HepG2 (cell line): ENCODE data around the gene MADD. TPM values are rescaled to one million over a fixed set of nuclear protein-coding genes. Genes with fewer than 3 reads are reported as not detected.

Source experiments
- HNRNPH1 ChIP-seq: fragments of 200-400 bp; formaldehyde crosslinking; optimal IDR thresholded peaks from 2 replicates; pipeline ENCODE3; 2017; ENCODE audit warnings: mild to moderate bottlenecking, low read depth, low read length
- HNRNPLL ChIP-seq: fragments of 200-400 bp; formaldehyde crosslinking; IDR thresholded peaks from 2 replicates; pipeline ENCODE4 v1.6.1; 2017; ENCODE audit warnings: mild to moderate bottlenecking, low read depth, low read length; ENCODE audit not compliant: poor library complexity, severe bottlenecking
- NCOA2 ChIP-seq: sonication (generic); formaldehyde crosslinking; IDR thresholded peaks from 2 replicates; pipeline ENCODE4 v1.8.0; 2022; ENCODE audit warnings: inconsistent platforms
- NFKB2 ChIP-seq: sonication (generic); formaldehyde crosslinking; IDR thresholded peaks from 2 replicates; pipeline ENCODE4 v1.4.0; 2020; ENCODE audit warnings: missing genetic modification reagents, borderline replicate concordance
- NFRKB ChIP-seq: fragments of 450-650 bp; IDR thresholded peaks from 2 replicates; pipeline ENCODE4 v1.6.1; 2017
- PHF5A ChIP-seq: IDR thresholded peaks from one replicate; pipeline ENCODE4 v1.6.1; 2018; ENCODE audit warnings: low read depth, missing genetic modification reagents; ENCODE audit not compliant: unreplicated experiment
- SOX5 ChIP-seq: IDR thresholded peaks from 2 replicates; pipeline ENCODE4 v1.6.1; 2016; ENCODE audit warnings: borderline replicate concordance
- SOX6 ChIP-seq, 2 experiments: fragments of 450-650 bp in 1 of 2; sonication (generic) in 1 of 2; formaldehyde crosslinking in 1 of 2; IDR thresholded peaks; 2 replicates each; pipeline versions ENCODE4 v1.4.0 to v1.6.1; 2017 to 2020; ENCODE audit warnings: antibody characterized with exemption in 1 of 2, mild to moderate bottlenecking in 1 of 2, missing genetic modification reagents in 1 of 2
- YEATS4 ChIP-seq: sonication (generic); formaldehyde crosslinking; IDR thresholded peaks from 2 replicates; pipeline ENCODE4 v1.4.0; 2020; ENCODE audit warnings: missing genetic modification reagents, borderline replicate concordance
- ZFP36L1 ChIP-seq: sonication (generic); formaldehyde crosslinking; IDR thresholded peaks from 2 replicates; pipeline ENCODE4 v1.8.0; 2022; ENCODE audit warnings: mild to moderate bottlenecking, missing genetic modification reagents, moderate library complexity
- ZNF841 ChIP-seq: sonication (generic); formaldehyde crosslinking; IDR thresholded peaks from 2 replicates; pipeline ENCODE4 v1.8.1; 2023; ENCODE audit warnings: missing genetic modification reagents, borderline replicate concordance
- polyA plus RNA-seq, 8 experiments: library from polyadenylated mRNA; depleted of rRNA in 3 of 8; stranded (reverse) in 7 of 8; unstranded in 1 of 8; fragments of >200 nt; fragmentation: Illumina TruSeq in 4 of 8; extraction: Trizol in 4 of 8; gene quantifications; 2 replicates each; pipeline versions ENCODE4 v1.2.1 to v1.2.3, GENCODE V29; 2011 to 2016; ENCODE audit warnings: low read depth in 4 of 8, missing spikeins in 1 of 8, mixed read lengths in 1 of 8; ENCODE audit not compliant: insufficient read depth in 1 of 8
- total RNA-seq, 5 experiments: library from RNA; depleted of rRNA; stranded (reverse); fragments of >200 nt; fragmentation: Illumina TruSeq; extraction: Trizol; gene quantifications; 2 replicates each; pipeline ENCODE4 v1.2.3, GENCODE V29; 2016; ENCODE audit warnings: low read depth in 1 of 5
- TF ChIP-seq, protein P1 (sequence below): sonication (generic); formaldehyde crosslinking; IDR thresholded peaks from 2 replicates; pipeline ENCODE4 v1.4.0; 2020; ENCODE audit warnings: mild to moderate bottlenecking, low read depth, missing genetic modification reagents
- TF ChIP-seq, protein P2 (sequence below): sonication (generic); formaldehyde crosslinking; IDR thresholded peaks from 2 replicates; pipeline ENCODE4 v1.8.0; 2022; ENCODE audit warnings: mild to moderate bottlenecking, missing genetic modification reagents, moderate library complexity
- TF ChIP-seq, protein P3 (sequence below): sonication (generic); formaldehyde crosslinking; IDR thresholded peaks from 2 replicates; pipeline ENCODE4 v1.4.0; 2020; ENCODE audit warnings: mild to moderate bottlenecking, missing genetic modification reagents
- TF ChIP-seq, protein P4 (sequence below): sonication (generic); formaldehyde crosslinking; conservative IDR thresholded peaks from 2 replicates; pipeline ENCODE4 v1.4.0; 2020; ENCODE audit warnings: missing genetic modification reagents
- TF ChIP-seq, protein P5 (sequence below): sonication (generic); formaldehyde crosslinking; conservative IDR thresholded peaks from 2 replicates; pipeline ENCODE4 v1.4.0; 2020; ENCODE audit warnings: missing genetic modification reagents
- TF ChIP-seq, protein P6 (sequence below): sonication (generic); formaldehyde crosslinking; IDR thresholded peaks from 2 replicates; pipeline ENCODE4 v1.5.1; 2020; ENCODE audit warnings: missing genetic modification reagents, mild to moderate bottlenecking, borderline replicate concordance

Gene MADD
- total and polyA plus RNA-seq, 2 of the 13 experiments (the other 11 are each of a cell fraction or from before 2014, with no cell fraction given), result 18.0 to 29.2 TPM

DNA sequence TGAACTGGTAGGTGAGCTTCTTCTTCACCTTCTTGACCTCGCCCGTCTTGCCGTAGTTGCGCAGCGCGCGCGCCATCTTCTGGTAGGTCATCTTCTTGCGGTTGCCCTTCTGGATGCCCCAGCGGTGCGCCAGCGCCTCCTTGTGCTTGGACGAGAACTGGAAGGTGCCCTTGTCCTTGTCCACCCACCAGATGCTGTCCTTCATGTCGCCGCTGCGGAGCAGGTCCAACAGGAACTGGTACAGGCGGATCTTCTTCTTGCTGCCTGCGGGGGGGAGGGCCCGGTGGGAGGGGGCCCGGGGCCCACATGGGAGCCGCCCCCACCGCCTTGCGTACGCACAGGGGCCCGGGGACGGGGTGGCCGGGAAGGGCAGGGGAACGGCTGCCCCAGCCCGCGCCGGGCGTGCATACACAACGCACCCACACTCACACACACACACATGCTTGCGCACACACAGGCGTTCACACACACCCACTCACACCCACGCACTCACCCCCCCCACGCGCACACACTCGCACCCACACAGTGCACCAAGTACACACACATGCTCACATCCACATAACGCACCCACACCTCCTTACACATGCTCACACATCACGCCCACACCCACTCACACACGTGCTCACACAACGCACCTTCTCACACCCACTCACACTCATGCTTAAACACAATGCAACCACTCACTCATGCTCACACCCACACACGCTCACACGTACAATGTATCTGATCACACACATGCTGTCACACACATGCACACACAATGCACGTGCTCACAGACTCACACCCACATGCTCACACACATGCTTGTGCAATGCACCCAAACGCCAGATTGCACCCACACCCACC is 85.6 kb downstream of the MADD start (continued):
- no peak for TF ChIP-seq SOX6 (IDR thresholded peaks at IDR 0.05)
- peak; percentile 25; the same call in 1 of the 2 replicates for TF ChIP-seq SOX6 (CRISPR knock-in tag; IDR thresholded peaks at IDR 0.05)
- TF ChIP-seq, protein P1, sequence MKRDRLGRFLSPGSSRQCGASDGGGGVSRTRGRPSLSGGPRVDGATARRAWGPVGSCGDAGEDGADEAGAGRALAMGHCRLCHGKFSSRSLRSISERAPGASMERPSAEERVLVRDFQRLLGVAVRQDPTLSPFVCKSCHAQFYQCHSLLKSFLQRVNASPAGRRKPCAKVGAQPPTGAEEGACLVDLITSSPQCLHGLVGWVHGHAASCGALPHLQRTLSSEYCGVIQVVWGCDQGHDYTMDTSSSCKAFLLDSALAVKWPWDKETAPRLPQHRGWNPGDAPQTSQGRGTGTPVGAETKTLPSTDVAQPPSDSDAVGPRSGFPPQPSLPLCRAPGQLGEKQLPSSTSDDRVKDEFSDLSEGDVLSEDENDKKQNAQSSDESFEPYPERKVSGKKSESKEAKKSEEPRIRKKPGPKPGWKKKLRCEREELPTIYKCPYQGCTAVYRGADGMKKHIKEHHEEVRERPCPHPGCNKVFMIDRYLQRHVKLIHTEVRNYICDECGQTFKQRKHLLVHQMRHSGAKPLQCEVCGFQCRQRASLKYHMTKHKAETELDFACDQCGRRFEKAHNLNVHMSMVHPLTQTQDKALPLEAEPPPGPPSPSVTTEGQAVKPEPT, result no peak
- TF ChIP-seq PHF5A (CRISPR knock-in tag), result peak; percentile 76
- TF ChIP-seq YEATS4 (CRISPR knock-in tag), result no peak
- TF ChIP-seq HNRNPH1, result no peak
- TF ChIP-seq HNRNPLL, result peak; percentile 73
- TF ChIP-seq, protein P2, sequence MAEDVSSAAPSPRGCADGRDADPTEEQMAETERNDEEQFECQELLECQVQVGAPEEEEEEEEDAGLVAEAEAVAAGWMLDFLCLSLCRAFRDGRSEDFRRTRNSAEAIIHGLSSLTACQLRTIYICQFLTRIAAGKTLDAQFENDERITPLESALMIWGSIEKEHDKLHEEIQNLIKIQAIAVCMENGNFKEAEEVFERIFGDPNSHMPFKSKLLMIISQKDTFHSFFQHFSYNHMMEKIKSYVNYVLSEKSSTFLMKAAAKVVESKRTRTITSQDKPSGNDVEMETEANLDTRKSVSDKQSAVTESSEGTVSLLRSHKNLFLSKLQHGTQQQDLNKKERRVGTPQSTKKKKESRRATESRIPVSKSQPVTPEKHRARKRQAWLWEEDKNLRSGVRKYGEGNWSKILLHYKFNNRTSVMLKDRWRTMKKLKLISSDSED (CRISPR knock-in tag), result no peak
- TF ChIP-seq, protein P3, sequence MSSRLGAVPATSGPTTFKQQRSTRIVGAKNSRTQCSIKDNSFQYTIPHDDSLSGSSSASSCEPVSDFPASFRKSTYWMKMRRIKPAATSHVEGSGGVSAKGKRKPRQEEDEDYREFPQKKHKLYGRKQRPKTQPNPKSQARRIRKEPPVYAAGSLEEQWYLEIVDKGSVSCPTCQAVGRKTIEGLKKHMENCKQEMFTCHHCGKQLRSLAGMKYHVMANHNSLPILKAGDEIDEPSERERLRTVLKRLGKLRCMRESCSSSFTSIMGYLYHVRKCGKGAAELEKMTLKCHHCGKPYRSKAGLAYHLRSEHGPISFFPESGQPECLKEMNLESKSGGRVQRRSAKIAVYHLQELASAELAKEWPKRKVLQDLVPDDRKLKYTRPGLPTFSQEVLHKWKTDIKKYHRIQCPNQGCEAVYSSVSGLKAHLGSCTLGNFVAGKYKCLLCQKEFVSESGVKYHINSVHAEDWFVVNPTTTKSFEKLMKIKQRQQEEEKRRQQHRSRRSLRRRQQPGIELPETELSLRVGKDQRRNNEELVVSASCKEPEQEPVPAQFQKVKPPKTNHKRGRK (CRISPR knock-in tag), result no peak
- TF ChIP-seq NFRKB, result no peak
- no peak for TF ChIP-seq SOX5 (CRISPR knock-in tag)
- TF ChIP-seq, protein P4, sequence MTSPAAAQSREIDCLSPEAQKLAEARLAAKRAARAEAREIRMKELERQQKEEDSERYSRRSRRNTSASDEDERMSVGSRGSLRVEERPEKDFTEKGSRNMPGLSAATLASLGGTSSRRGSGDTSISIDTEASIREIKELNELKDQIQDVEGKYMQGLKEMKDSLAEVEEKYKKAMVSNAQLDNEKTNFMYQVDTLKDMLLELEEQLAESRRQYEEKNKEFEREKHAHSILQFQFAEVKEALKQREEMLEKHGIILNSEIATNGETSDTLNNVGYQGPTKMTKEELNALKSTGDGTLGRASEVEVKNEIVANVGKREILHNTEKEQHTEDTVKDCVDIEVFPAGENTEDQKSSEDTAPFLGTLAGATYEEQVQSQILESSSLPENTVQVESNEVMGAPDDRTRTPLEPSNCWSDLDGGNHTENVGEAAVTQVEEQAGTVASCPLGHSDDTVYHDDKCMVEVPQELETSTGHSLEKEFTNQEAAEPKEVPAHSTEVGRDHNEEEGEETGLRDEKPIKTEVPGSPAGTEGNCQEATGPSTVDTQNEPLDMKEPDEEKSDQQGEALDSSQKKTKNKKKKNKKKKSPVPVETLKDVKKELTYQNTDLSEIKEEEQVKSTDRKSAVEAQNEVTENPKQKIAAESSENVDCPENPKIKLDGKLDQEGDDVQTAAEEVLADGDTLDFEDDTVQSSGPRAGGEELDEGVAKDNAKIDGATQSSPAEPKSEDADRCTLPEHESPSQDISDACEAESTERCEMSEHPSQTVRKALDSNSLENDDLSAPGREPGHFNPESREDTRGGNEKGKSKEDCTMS (CRISPR knock-in tag), result no peak
- TF ChIP-seq, protein P5, sequence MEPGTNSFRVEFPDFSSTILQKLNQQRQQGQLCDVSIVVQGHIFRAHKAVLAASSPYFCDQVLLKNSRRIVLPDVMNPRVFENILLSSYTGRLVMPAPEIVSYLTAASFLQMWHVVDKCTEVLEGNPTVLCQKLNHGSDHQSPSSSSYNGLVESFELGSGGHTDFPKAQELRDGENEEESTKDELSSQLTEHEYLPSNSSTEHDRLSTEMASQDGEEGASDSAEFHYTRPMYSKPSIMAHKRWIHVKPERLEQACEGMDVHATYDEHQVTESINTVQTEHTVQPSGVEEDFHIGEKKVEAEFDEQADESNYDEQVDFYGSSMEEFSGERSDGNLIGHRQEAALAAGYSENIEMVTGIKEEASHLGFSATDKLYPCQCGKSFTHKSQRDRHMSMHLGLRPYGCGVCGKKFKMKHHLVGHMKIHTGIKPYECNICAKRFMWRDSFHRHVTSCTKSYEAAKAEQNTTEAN, result peak; percentile 90
- no peak for TF ChIP-seq ZFP36L1 (CRISPR knock-in tag)
- 0 out of 2 replicates have a peak, but pooled peaks have one; percentile 39 for TF ChIP-seq ZNF841 (CRISPR knock-in tag)
- TF ChIP-seq, protein P6, sequence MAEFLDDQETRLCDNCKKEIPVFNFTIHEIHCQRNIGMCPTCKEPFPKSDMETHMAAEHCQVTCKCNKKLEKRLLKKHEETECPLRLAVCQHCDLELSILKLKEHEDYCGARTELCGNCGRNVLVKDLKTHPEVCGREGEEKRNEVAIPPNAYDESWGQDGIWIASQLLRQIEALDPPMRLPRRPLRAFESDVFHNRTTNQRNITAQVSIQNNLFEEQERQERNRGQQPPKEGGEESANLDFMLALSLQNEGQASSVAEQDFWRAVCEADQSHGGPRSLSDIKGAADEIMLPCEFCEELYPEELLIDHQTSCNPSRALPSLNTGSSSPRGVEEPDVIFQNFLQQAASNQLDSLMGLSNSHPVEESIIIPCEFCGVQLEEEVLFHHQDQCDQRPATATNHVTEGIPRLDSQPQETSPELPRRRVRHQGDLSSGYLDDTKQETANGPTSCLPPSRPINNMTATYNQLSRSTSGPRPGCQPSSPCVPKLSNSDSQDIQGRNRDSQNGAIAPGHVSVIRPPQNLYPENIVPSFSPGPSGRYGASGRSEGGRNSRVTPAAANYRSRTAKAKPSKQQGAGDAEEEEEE (CRISPR knock-in tag), result no peak
- peak; percentile 43; the same call in 1 of the 2 replicates for TF ChIP-seq NCOA2 (CRISPR knock-in tag)
- TF ChIP-seq NFKB2 (CRISPR knock-in tag), result no peak; the same call in 1 of the 2 replicates
